OCI-LY1 (cell line): ENCODE data around the gene TBX21.

ENCODE experiments used
- H2AFZ ChIP-seq: fragments of 200-600 bp; sonication (generic), shearing (Covaris generic); 2 replicates; pipeline ENCODE4 v1.6.0; 2014; ENCODE audit warnings: antibody characterized with exemption, mild to moderate bottlenecking, low read length
- H3F3A ChIP-seq: fragments of 200-600 bp; sonication (generic), shearing (Covaris generic); 2 replicates; pipeline ENCODE4 v1.6.0; 2014; ENCODE audit warnings: mild to moderate bottlenecking, antibody characterized with exemption, low read length, moderate library complexity; ENCODE audit not compliant: insufficient read depth
- H3K27ac ChIP-seq: fragments of 200-600 bp; sonication (generic); 2 replicates; pipeline ENCODE4 v1.5.1; 2014; ENCODE audit warnings: low read length, mixed run types, mild to moderate bottlenecking, low read depth; ENCODE audit not compliant: poor library complexity, severe bottlenecking
- H3K27me3 ChIP-seq: fragments of 200-600 bp; sonication (generic); 2 replicates; pipeline ENCODE4 v1.6.0; 2014; ENCODE audit warnings: antibody characterized with exemption, mild to moderate bottlenecking, low read length, moderate library complexity; ENCODE audit not compliant: insufficient read depth
- H3K36me3 ChIP-seq: fragments of 200-600 bp; sonication (generic); 2 replicates; pipeline ENCODE4 v1.6.1; 2014; ENCODE audit warnings: mild to moderate bottlenecking, antibody characterized with exemption, low read length, moderate library complexity, mixed read lengths; ENCODE audit not compliant: insufficient read depth
- H3K4me1 ChIP-seq: fragments of 200-600 bp; sonication (generic); 2 replicates; pipeline ENCODE4 v1.5.1; 2014; ENCODE audit warnings: mild to moderate bottlenecking, low read length, moderate library complexity; ENCODE audit not compliant: insufficient read depth, severe bottlenecking
- H3K4me2 ChIP-seq: fragments of 200-600 bp; sonication (generic), shearing (Covaris generic); 2 replicates; pipeline ENCODE4 v1.6.1; 2014; ENCODE audit warnings: low read length
- H3K4me3 ChIP-seq: fragments of 200-600 bp; sonication (generic); 2 replicates; pipeline ENCODE4 v1.5.1; 2014; ENCODE audit warnings: low read length, low read depth, mild to moderate bottlenecking, mixed read lengths; ENCODE audit not compliant: poor library complexity, severe bottlenecking
- H3K79me2 ChIP-seq: fragments of 200-600 bp; shearing (Covaris generic); 2 replicates; pipeline ENCODE4 v1.6.1; 2016; ENCODE audit warnings: mixed run types, low read length, mixed read lengths; ENCODE audit not compliant: insufficient read depth
- H3K9ac ChIP-seq: fragments of 200-600 bp; sonication (generic), shearing (Covaris generic); 2 replicates; pipeline ENCODE4 v1.6.1; 2014; ENCODE audit warnings: mild to moderate bottlenecking, low read length, mixed read lengths
- H3K9me2 ChIP-seq: fragments of 200-600 bp; sonication (generic), shearing (Covaris generic); 2 replicates; pipeline ENCODE4 v1.6.1; 2014; ENCODE audit warnings: low read depth, mild to moderate bottlenecking, low read length, mixed read lengths
- H3K9me3 ChIP-seq: fragments of 200-600 bp; shearing (Covaris generic); 2 replicates; pipeline ENCODE4 v1.6.1; 2014; ENCODE audit warnings: low read length, mixed read lengths
- H4K20me1 ChIP-seq: fragments of 200-600 bp; sonication (generic), shearing (Covaris generic); 2 replicates; pipeline ENCODE4 v1.6.0; 2016; ENCODE audit warnings: mild to moderate bottlenecking, low read length; ENCODE audit not compliant: insufficient read depth
- CTCF ChIP-seq: fragments of 200-600 bp; sonication (generic), shearing (Covaris generic); IDR thresholded peaks from 2 replicates; pipeline ENCODE4 v1.5.1; 2017; ENCODE audit warnings: mild to moderate bottlenecking, antibody characterized with exemption, low read length, moderate library complexity, mixed read lengths
- EZH2 ChIP-seq: fragments of 200-600 bp; sonication (generic), shearing (Covaris generic); IDR thresholded peaks from 2 replicates; pipeline ENCODE4 v1.8.0; 2017; ENCODE audit warnings: borderline replicate concordance, mixed run types, mild to moderate bottlenecking, antibody characterized with exemption, low read length, moderate library complexity, mixed read lengths

TBX21 gene

DNA sequence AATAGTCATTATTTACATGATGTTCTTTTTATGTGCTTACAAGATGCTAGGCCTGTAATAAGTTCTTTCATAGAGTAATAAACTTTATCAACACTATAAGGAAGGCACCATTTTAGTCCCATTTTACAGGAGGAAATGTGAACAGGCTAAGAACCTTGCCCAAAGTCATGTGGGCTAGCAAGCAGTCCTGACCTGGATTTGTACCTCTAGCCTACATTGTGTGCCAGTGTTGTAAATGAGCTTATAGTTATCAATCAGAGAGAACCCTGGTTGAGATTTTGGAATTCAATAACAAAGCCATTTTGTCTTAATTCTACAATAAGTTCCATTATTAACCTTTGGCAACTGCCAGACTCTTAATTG is 45.7 kb upstream of the TBX21 start:
- Histone ChIP-seq H3K9me3 (no peaks in the 10 kb centered on the region), H3K4me1 (peaks cover 15% of the 10 kb centered on the region), H3F3A (peaks cover 10% of the 10 kb centered on the region; the same call in 1 of the 2 replicates), H3K27me3 (no peaks in the 10 kb centered on the region), H3K9me2 (no peaks in the 10 kb centered on the region), H3K4me2 (no peak overlapping the region), H3K79me2 (no peaks in the 10 kb centered on the region), H3K4me3 (no peak overlapping the region), H3K36me3 (peaks cover 41% of the 10 kb centered on the region), H4K20me1 (no peaks in the 10 kb centered on the region), H3K27ac (peak overlapping the region; percentile 14), H3K9ac (no peak overlapping the region), H2AFZ (no peak overlapping the region)
- no peak for TF ChIP-seq CTCF
- no peak for TF ChIP-seq EZH2

DNA sequence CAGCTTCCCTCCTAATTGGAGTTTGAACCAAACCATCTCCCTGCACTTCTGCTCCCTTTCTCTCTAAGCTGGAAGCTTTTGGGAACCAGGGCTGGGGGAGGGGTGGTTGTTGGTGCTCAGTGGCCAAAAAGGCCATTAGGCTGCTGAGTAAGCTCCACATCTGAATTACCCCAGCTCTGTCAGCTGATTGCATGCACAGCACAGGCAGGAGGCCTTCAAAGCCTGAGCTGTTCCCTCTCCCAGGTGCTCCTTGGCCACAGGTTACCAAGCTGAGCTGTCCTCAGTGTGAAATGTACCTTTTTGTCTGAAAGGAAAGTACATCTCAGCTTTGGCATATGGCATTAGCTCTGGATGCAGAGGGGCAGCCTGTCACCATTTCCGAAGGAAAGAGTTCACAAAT is 45.3 kb upstream of the TBX21 start:
- H3K27ac ChIP-seq, result peak overlapping the region; percentile 14
- TF ChIP-seq CTCF, result no peak
- no peaks in the 10 kb centered on the region for H4K20me1 ChIP-seq

GRCh38 chr17:47690121-47690520 is 42.9 kb upstream of the TBX21 start:
- no peak overlapping the region for H3K27ac ChIP-seq
- H4K20me1 ChIP-seq, result no peaks in the 10 kb centered on the region
- H3K4me1 ChIP-seq, result peaks cover 33% of the 10 kb centered on the region
- H3F3A ChIP-seq, result peaks cover 5% of the 10 kb centered on the region; the same call in 1 of the 2 replicates
- no peaks in the 10 kb centered on the region for H3K27me3 ChIP-seq
- no peak overlapping the region for H3K9ac ChIP-seq
- no peaks in the 10 kb centered on the region for H3K9me3 ChIP-seq
- no peaks in the 10 kb centered on the region for H3K79me2 ChIP-seq
- TF ChIP-seq CTCF (no peak), EZH2 (no peak)
- H2AFZ ChIP-seq, result no peak overlapping the region
- H3K4me2 ChIP-seq, result no peak overlapping the region
- peaks cover 13% of the 10 kb centered on the region; the same call in 1 of the 2 replicates for H3K36me3 ChIP-seq
- no peaks in the 10 kb centered on the region for H3K9me2 ChIP-seq
- no peak overlapping the region for H3K4me3 ChIP-seq

More for the DNA sequence above, 45.3 kb upstream of the TBX21 start:
- H3K4me2 ChIP-seq, result no peak overlapping the region
- H3F3A ChIP-seq, result peaks cover 10% of the 10 kb centered on the region; the same call in 1 of the 2 replicates
- peaks cover 19% of the 10 kb centered on the region for H3K4me1 ChIP-seq
- H3K9me3 ChIP-seq, result no peaks in the 10 kb centered on the region
- no peaks in the 10 kb centered on the region for H3K79me2 ChIP-seq
- H3K27me3 ChIP-seq, result no peaks in the 10 kb centered on the region
- no peak overlapping the region for H3K4me3 ChIP-seq
- H3K9me2 ChIP-seq, result no peaks in the 10 kb centered on the region
- H2AFZ ChIP-seq, result no peak overlapping the region
- no peak overlapping the region for H3K9ac ChIP-seq
- peaks cover 37% of the 10 kb centered on the region for H3K36me3 ChIP-seq
